GM19372 (cell line): Measurements from ENCODE around the gene PDE11A.

Experiments
- ATAC-seq: cut with Tn5 transposase; IDR thresholded peaks from one replicate; pipeline ENCODE4 v1.9.1; 2021; ENCODE audit warnings: mild to moderate bottlenecking, low read depth, moderate library complexity; ENCODE audit not compliant: unreplicated experiment

Gene PDE11A

DNA sequence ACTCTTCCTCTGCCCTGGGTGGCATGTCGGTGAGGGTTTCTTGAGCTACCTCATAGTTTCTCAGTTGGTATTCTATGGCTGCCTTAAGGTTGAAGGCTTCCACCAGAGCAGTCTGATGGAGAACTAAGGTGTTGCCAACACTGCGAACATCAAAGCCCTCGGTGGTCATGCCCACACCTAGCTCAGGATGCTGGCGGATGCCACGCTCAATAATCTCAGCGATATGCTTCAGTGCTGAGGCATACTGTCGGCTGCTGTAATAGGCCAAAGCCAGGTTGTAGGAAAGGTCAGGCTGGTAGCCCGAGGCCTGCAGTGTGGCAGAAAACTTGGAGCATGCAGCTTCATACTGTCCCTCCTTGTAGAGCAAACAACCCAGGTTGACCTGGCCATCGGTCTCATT, 454.7 kb downstream of the PDE11A start:
- no peak for ATAC-seq

DNA sequence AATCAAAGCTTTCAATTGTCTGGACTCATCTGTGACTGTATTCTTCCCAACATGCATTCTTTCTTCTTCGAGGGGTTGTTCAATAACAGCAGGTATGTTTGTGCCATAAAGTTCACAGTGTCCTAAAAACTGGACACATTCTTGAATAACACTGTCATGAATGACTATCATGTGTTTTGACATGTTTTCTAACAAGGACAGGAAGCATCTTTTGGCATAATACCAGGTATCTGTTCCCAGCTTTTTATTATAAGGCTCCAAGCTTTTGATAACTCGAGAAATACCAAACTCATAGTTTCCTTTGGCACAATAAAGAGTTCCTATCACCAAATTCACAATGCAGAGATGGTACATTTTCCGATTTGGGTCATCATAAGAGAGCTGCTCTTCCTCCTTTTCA, 455.8 kb downstream of the PDE11A start:
- no peak for ATAC-seq

DNA sequence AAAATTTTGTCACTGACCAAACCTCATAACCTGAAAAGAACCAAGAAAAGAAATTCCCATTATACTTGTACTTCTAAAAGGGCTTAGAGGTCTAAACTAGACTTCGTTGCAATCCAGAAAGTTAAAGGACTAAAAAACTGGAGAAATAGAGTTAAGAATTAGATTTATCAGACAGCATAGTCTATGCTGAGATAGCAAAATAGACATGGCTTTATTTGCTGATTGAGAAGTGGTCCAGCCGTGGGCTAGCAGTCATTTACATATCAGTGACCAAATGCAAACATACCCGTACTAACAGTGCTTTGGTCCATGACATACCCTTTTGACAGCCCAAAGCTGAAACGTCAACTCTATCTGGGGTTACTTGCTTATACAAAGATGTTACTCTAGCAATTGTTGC, 456.5 kb downstream of the PDE11A start:
- ATAC-seq, result no peak

DNA sequence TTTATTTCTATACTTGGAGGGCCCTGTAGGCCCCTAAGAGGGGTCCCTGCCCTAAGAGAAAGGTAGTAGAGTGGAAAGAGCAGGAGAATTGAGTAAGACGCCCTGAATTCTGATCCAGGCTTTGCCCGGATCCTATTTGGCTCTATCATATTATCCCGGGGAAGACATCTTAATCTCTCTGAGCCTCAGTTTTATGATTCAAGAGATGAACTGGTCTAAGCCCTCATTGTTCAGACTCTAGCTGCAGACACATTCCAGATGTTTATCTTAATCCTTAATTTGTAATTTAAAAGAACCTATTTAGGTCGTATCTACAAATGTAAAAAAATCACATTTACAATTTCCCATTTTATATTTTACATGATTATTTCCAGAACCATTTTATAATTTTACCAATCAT, 459.9 kb downstream of the PDE11A start:
- no peak for ATAC-seq

DNA sequence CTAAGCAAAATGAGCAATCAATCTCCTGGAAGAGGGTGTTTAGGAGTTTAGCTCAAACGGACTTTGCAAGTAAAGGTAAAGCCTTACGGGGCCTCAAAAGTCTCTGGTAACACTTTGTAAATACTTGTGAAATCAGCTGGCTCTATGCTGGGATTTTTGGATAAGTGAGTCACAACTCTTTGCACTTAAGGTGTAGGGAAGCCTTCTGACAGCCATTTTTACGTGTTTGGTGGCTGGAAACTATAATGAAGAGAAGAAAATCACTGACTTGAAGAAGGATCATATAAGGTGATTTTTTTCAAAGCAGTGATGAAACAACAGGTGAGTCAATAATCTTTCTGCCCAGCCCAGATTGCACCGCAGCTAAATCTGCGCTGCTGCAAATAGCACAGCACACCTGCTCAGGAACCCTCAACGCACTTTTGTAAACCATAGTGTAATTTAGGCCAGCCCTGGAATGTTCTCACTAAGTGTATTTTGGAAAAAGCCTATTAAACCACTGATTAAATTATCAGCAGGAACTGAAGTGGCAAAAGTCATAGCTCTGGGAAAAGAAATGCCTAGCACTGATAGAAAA, 461.2 kb downstream of the PDE11A start:
- ATAC-seq, result no peak

DNA sequence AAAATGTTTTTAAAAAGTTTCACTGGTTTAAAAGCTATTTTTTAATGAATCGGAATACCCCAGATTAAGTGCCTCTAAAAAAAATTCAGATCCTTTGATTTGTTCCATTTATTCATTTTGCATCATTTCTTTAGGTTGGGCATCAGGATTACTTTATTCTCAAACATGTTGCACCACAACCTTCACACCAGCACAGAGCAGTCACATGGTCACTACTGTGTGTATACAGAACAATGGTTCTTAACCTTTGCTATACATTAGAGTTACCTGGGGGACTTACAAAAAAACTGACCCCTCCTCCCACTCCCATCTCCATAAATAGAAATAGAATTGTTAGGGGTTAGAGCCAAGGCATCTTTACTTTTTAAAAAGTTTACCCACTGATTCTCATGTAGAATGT, 461.8 kb downstream of the PDE11A start:
- no peak for ATAC-seq

DNA sequence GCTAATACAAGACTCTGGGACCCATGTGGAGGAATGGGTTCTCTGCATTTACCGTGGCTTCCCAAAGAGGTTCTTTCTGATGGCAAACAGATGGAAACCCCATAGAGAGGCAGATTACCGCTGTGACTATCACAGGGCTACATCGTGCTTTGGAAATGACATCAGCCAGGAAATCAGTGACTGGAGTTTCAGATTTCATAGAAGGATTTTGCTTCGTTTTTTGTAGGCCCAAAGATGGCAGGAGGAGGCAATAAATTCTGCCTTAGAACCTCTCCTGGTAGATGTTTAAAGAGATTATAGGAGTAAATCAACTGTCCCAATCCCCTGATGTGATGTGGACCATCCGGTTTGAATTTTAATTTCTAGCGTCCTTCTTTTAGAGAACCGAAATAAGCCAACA, 465.9 kb downstream of the PDE11A start:
- ATAC-seq, result no peak

DNA sequence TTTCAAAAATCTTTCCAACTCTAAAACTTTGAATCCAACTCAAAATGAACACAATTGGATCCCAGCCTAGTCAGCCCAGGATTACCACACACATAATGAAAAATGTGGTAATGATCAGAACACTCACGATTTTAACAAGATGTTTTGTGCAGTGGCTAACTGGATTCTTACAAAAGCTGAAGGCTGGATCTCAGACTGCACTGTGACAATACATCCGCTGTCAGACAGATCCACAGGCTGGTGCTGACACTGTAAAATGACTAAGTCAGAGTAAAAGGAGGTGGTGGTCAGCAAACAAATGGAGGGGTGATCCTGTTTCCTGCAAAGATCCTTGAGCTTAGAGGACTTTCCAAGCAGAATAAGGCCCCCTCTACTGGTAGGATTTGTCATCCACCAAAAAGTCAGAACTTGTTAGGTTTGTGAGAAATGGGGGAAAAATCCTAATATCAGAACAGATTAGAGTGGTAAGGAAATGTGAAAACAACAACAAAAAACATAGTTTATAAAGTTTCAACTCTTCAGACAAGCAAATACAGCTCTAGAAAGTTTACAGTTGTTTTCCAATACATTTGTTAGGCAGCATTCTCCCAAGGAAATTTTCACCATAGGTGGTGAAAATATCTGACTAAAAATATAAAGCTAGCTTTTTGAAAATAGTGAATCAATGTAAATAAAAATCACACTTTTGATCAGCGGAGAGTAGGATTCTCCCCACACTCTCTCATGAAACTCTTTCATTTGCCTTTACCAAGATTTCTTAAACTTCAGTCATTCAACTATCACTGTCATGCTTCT, 468.1 kb downstream of the PDE11A start:
- ATAC-seq, result no peak

DNA sequence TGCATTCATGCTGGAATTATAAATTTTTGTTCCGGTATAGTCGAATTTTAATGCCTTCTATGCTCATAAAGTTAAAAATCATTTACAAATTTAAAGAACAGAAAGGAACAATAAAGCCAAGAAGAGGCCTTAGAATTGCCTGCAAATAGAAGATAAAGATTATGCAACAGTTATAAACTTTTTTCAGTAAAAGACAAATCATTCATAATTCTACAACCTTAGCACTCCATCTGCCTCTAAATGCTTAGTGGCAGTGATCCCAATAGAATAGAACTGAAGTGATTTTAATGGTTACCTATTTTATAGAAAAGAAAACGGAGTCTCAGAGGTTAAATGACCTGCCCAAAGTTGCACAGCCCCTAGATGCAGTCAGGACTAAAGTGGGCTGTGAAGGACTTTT, 468.8 kb downstream of the PDE11A start:
- ATAC-seq, result no peak

DNA sequence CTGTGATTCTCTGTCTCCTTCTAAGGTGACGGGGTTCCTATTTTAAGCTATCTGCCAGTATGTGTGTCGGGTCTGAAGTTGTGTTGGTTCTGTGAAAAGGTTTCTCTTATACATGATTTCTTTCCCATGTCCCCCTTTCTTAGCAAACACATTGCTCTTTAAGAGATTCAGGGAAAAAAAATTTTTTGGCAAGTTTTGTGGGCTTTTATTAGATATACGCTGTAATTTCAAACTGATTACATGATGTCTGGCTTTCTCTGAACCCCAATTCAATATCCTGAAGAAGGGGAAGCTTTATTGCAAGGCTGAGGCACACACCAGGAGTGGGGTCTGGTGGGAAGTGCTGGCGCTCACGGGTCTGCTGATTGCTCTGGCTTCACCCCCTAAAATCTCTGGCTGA, 469.4 kb downstream of the PDE11A start:
- no peak for ATAC-seq

DNA sequence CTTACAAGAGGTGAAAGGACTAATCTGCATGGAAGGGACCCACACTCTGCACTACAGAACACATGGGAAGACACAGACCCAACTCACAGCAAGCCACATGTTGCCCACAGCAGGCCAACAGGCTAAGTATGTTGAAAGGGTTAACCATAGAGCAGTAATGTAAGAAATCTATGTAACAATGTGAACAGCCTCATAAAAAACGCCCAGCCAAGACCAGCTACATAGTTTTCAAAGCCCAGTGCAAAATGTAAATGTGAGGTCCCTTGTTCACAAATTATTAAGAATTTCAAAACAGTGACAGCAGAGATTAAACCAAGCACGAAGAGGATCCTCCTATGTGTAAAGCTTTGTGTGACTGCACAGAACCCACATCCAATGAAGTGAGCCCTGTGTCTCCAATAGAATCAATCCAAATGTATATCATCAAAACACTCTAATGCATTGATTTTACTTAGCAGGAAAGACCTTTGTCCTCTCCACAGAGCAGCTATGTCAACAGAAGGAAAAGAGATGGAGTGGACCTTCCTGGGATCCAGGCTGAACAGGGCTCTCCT, 469.9 kb downstream of the PDE11A start:
- ATAC-seq, result no peak

DNA sequence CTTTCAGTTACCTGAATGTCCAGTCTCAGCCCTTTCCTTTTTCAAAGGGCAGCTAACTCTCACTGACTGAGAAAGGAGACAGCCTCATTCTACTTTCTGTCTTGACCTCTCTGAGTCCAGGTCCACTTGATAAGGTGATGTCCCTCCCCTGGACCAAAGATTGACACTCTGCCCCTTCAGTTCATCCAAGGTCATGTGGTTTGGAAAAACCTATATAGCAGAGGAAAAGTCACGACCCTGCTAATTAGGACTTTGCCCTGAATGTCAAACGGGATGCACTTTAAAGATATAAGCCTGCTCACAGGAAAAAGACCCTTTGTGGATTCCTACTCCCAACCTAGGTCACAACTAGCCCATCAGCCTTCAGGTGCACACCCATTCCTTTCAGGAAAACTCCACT, 471.7 kb downstream of the PDE11A start:
- ATAC-seq, result no peak

DNA sequence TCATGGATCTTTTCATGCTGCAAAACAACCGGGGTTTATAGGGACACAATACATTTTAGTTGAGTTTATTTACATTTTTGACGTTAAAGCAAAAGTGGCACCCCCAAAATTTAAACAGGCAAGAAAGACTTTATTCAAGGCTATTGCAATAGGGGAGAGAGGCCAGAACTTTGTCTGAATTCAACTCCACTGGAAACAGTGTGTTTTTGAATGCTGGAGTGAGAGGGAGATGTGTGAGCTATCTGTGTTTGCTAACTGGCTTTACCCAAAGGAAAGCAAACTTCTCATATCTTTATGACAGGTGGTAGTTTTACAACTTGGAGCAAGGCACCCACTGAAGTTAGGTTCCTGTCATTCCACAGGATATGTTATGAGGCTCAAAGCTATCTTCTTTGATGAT, 472.6 kb downstream of the PDE11A start:
- ATAC-seq, result no peak

DNA sequence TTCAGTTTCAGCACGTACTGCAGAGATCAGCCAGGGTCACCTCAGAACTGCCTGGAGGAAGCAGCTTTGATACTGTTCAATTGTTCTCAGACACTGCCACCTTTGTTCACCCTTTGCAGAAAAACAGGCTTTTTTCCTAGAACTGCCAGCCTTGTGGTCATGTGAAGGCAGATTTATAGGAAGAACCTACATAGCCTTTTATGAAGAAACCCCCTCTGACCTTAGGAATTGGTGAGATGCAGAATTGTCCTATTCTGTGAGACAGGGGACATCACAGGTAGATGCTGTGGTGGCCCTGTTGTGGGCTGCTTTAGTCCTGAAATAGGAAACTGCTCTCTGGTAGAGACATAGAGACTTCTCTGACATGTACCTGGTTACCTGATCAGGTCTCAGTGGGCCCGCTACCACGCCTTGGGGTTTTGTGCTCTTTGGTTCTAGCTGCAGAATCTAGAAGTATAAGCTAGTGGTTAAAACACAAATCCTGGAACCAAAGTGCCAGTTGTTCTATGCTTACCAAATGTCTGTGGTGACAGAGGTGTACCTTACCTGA, 473.4 kb downstream of the PDE11A start:
- ATAC-seq, result no peak

DNA sequence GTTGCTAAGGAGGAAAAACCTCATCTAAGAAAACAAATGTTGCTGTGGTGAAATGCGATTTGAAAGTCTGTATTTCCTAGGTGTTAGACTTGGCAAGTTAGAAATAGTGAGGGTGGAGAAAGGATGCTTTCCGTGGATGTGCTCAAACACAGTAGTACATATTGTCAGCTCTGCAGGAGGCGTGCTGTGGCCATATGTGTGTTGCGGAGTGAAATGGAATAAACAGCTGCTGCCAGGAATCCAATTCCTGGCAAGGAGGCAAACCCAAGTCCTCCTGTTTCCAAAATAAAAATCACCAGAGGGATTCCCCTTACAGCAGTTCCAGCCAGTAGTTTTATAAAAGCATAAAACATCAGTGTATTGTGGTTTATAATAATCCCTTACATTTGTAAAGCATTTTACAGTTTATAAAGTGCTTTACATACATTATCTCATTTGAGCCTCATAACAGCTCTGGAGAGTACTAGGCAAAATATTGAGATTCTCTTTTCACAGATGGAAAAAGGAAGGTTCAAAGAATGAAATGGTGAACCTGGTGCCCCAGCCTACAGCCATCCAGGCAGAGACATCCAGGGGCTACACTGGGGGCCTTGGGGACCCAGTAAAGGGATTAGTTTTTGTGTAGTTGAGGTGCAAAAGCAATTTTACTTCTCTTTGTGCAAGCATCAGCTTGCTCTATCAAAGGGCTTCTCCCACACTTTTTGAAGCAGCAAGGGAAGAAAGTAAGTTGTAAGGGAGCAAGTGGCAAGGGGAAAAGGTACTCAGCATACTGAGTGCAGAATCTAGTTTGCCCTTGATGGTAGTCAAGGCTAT, 474.0 kb downstream of the PDE11A start:
- no peak for ATAC-seq

DNA sequence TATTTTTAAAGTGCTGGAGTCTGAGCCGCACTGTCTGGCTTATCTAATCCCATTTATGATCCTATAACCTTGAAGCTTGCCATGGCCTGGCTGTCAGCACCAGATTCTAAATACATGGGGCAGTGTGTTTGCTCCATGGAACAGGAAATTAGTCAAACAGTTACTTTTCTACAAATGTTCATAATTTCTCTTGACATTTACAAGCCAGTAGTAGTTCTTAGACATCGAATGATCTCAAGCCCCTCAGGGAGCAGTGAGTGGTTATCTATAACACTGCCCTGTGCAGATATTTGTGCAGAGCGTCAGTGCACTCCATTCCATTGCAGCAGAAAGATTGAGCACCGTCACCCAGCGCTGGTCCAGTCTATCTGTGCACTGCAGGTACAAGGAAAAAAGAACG, 474.8 kb downstream of the PDE11A start:
- ATAC-seq, result no peak

DNA sequence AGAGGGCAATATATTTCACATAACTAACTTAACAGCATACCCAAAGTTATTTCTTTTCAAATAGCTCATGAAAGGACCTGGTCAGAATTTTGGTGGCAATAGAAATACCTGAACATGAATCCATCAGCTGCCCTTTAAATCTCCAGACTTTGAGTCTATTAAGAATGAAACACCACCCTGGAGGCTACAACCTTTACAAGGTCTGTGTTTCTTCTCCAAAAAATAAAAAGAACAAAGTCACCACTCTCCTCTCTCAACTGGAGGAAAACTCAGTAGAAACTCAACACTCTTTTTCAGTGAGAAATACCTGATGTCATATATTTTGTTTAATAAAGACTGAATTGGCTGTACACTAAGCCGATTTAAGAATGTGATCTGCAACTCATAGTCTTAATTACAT, 475.7 kb downstream of the PDE11A start:
- no peak for ATAC-seq

DNA sequence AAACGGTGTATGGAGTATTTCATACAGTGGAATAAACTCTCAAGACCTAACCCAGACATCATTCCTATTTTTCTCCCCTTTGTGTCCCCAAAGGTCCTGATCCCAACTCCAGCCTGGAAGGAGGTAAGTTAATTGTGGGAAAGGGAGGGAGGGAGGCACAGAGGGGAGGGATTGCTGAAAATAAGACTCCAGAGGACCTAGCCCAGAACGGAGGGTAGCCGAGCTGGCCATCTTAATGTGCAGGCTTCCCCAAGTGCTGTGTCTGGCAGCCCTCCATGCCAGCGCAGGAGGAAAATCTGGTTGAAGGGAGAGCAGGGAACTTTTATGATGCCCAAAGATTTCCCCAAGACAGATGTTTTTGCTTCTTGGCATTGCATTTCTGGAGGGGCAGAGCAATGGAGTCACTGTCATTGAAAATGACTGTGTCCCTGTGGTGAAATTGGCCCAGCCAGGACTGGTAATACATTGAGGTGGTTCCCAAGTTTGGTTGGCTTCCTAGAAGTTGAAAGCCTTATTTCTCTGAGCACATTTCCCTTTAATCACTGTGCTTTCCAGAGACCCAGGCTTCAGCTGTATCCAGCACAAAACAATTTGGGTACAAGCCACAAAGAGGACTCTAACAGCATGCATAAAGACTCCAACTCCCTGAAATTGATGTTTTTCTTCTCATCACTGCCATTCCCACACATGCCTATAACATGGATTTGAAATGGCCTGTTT, 477.3 kb downstream of the PDE11A start:
- no peak for ATAC-seq

DNA sequence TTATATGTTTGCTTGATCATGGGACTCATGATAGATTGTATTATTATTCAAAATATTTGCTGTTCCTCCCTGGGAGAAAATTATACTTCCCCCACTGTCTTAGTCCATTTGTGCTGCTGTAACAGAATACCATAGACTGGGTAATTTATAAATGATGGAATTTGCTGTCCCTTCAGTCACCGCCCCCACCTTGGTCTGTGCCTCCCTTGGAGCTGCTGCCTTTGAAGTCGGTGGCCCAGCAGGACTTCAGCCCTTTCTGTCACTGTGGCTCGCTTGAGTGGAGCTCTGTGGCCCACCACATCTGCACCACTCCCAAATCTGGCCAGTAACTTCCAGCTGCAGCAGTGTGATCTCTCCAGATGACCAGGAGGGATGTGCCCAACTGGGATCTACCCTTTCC, 479.2 kb downstream of the PDE11A start:
- no peak for ATAC-seq

DNA sequence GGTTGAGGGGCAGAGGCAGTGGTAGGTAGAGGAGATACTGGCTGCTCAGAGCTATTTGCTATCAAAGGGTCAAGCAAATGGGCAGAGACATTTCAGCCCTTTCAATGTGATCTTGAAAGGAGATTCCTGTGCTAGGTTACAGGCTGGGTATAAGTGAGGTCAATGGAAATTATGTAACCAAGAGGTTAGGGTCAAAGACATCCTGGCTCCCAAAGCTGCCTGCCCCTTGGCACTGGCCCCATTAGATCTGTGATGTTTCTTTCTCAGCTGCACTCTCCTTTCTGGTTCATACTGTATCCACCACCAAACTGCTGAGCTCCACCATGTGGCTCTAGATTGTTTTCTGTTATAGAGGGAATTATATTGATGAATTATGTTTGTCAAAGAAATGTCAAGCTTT, 479.6 kb downstream of the PDE11A start:
- ATAC-seq, result no peak
